ENCODE results near the gene GGA1. TPM values are rescaled to one million over a fixed set of nuclear protein-coding genes. Genes with fewer than 3 reads are reported as not detected.

Gene GGA1
- total RNA-seq, 1 donor from 2014 or later = 64.8 TPM

DNA sequence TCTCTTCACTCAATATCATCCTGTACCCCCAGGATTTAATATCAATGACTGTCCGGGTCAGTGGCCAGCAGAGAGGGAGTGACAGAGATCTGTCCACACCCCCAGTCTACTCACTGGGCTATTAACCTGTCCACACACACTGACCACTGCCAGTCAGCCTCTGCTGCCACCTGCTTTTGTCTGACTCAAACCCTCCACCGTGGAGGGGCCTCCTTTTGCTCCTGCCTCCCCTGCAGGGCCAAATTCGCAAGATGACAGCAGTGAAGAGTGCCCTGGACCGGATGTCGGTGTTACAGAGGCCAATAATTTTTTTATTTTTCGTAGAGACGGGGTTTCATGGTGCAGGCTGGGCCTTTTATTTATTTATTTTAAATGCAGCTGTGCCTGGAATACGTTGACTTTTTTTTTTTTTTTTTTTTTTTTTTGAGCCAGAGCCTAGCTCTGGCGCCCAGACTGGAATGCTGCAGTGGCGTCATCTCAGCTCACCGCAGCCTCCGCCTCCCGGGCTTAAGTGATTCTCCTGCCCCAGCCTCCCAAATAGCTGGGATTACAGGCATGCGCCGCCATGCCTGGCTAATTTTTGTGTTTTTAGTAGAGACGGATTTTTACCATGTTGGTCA is 55.0 kb downstream of the GGA1 start:
- no peak overlapping the region for H3K4me3 ChIP-seq
- DNase-seq (no peak), ATAC-seq (no peak)
- TF ChIP-seq, protein P1, sequence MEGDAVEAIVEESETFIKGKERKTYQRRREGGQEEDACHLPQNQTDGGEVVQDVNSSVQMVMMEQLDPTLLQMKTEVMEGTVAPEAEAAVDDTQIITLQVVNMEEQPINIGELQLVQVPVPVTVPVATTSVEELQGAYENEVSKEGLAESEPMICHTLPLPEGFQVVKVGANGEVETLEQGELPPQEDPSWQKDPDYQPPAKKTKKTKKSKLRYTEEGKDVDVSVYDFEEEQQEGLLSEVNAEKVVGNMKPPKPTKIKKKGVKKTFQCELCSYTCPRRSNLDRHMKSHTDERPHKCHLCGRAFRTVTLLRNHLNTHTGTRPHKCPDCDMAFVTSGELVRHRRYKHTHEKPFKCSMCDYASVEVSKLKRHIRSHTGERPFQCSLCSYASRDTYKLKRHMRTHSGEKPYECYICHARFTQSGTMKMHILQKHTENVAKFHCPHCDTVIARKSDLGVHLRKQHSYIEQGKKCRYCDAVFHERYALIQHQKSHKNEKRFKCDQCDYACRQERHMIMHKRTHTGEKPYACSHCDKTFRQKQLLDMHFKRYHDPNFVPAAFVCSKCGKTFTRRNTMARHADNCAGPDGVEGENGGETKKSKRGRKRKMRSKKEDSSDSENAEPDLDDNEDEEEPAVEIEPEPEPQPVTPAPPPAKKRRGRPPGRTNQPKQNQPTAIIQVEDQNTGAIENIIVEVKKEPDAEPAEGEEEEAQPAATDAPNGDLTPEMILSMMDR (IDR thresholded peaks at IDR 0.05) = no peak
- H3K4me1 ChIP-seq = peaks cover 31% of the 10 kb centered on the region
- intact Hi-C loops (cut with DNase I) = no loop called here
- no peak overlapping the region for H3K27ac ChIP-seq
- no peaks in the 10 kb centered on the region for H3K27me3 ChIP-seq (ENCODE audit: low read depth)
- H3K9me3 ChIP-seq = no peaks in the 10 kb centered on the region
- H3K36me3 ChIP-seq = peaks cover 14% of the 10 kb centered on the region

DNA sequence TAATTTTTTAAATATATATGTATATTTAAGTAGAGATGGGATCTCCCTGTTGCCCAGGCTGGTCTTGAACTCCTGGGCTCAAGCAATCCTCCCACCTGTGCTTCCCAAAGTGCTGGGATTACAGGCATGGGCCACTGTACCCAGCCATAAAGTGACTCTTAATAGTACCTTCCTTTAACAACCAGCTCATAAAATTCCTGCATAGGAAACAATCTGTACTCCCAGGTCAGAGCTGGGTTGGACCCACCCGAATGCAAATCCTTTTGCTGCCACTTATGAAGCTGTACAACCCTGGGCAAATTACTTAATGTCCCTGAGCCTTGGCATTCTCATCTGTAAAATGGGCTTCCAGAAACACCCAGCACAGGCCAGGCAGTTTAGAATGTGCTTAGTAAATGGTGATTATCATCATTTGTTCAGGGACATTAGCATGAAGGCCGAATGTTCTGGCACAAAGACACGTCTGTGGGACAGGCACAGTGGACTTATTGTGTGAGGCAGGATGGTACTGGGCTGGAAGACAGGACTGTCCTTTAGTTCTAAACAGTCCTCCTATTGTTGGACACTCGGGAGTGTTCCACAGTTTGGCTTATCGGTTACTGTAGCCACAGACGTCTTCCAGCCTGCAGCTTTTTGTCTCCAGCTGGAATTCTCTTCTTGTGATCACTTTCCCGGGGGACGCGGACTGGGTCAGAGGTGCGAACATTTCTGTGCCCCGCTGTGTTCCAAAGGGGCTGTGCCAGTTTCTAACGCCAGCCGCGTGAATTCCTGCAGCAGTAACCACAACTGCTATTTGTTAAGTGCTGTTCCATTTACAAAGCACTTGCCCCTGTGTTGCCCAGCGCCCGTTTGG is 55.8 kb downstream of the GGA1 start:
- H3K9me3 ChIP-seq = no peaks in the 10 kb centered on the region
- no peak overlapping the region for H3K4me3 ChIP-seq
- no peak overlapping the region for H3K27ac ChIP-seq
- peaks cover 28% of the 10 kb centered on the region for H3K4me1 ChIP-seq
- no peaks in the 10 kb centered on the region for H3K27me3 ChIP-seq (ENCODE audit: low read depth)
- intact Hi-C loops (cut with DNase I) = no loop called here
- TF ChIP-seq, protein P1 (IDR thresholded peaks at IDR 0.05) = no peak
- peaks cover 14% of the 10 kb centered on the region for H3K36me3 ChIP-seq
- DNase-seq (no peak), ATAC-seq (no peak)

DNA sequence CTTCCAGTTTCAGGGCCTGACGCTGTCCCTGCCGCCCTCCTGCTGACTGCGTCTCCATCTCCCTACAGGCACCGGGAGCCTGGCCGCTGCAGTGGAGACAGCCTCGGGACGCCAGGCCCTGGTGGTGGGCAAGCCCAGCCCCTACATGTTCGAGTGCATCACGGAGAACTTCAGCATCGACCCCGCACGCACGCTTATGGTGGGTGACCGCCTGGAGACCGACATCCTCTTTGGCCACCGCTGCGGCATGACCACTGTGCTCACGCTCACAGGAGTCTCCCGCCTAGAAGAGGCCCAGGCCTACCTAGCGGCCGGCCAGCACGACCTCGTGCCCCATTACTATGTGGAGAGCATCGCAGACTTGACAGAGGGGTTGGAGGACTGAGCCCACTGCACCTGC is 56.9 kb downstream of the GGA1 start:
- intact Hi-C loops (cut with DNase I) = no loop called here
- no peaks in the 10 kb centered on the region for H3K27me3 ChIP-seq (ENCODE audit: low read depth)
- ATAC-seq (no peak), DNase-seq (no peak)
- H3K36me3 ChIP-seq = peaks cover 14% of the 10 kb centered on the region
- H3K4me1 ChIP-seq = peaks cover 17% of the 10 kb centered on the region
- TF ChIP-seq, protein P1 (IDR thresholded peaks at IDR 0.05) = no peak
- no peak overlapping the region for H3K27ac ChIP-seq
- no peak overlapping the region for H3K4me3 ChIP-seq
- H3K9me3 ChIP-seq = no peaks in the 10 kb centered on the region

DNA sequence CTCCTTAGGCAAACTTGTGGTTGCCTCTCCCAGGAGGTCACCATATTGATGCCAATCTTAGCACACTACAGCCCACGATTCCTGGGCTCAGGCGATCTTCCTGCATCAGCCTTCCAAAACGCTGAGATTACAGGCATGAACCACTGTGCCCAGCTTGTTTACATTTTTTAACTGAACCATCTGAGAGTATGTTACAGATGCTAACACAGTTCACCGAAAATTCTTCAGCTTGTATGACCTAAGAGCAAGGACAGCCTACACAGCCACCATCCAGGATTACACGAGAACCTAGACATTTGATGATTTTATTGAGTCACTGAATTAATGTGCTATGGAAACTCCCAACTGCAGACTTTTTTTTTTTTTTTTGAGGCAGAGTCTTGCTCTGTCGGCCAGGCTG is 61.0 kb downstream of the GGA1 start:
- intact Hi-C loops (cut with DNase I) = no loop called here
- Histone ChIP-seq H3K27me3 (ENCODE audit: low read depth) (no peaks in the 10 kb centered on the region), H3K9me3 (no peaks in the 10 kb centered on the region), H3K27ac (no peak overlapping the region), H3K4me3 (no peak overlapping the region), H3K36me3 (peaks cover 14% of the 10 kb centered on the region), H3K4me1 (peaks cover 23% of the 10 kb centered on the region)
- TF ChIP-seq, protein P1 (IDR thresholded peaks at IDR 0.05) = no peak
- DNase-seq (no peak), ATAC-seq (no peak)

DNA sequence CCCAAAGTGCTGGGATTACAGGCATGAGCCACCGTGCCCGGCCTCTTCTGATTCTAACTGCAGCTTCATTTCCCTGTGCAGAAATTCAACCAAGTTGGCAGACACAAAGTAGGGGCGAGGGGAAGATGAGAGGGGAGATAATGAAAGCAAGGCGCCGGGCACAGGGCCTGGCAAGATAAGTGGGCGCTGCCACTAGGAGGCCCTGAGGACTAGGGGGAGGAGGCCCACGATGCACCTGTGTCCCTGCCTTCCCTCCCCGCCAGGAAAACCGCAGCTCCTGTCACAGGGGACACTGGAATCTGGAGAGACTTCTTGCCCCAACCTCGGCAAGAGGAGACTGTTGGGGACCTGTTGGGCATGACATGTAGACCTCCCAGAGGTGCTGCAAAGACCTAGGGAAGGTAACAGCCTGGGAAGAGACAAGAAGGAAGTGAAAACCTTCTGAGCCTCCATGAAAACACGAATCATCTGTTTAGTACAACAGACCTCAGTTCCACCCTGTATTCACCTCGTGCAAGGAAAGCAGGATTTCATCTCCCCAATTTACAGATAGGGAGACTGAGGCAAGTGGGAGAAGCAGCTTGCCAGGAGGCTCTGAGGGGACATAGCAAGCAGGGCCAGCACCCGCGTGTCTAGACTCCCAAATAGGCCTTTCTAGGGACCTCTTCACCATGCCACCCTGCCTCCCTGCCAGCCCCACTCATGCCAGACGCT is 63.7 kb downstream of the GGA1 start:
- Histone ChIP-seq H3K4me1 (peaks cover 41% of the 10 kb centered on the region), H3K27me3 (ENCODE audit: low read depth) (no peaks in the 10 kb centered on the region), H3K27ac (peak overlapping the region; percentile 0), H3K36me3 (no peaks in the 10 kb centered on the region), H3K9me3 (no peaks in the 10 kb centered on the region), H3K4me3 (no peak overlapping the region)
- ATAC-seq (no peak), DNase-seq (no peak)
- intact Hi-C loops (cut with DNase I) = no loop called here
- TF ChIP-seq, protein P1 (IDR thresholded peaks at IDR 0.05) = no peak
